MCF 10A (cell line): ENCODE results near the gene C4A. TPM values are rescaled to one million over a fixed set of nuclear protein-coding genes. Genes with fewer than 3 reads are reported as not detected.

Experiments
- BruUV-seq: library from RNA; stranded (reverse); fragments of 400-500 nt; replicated peaks from 2 replicates; lab custom pipeline; 2021; lab: Mats Ljungman, UMichigan
- CTCF ChIA-PET: fragments of 300-600 bp; sonication (Branson Sonifier 250); formaldehyde crosslinking; extraction: SDS; loops from one replicate; lab custom pipeline; 2021; ENCODE audit warnings: antibody characterized with exemption, inconsistent platforms; lab: Yijun Ruan, JAX
- POLR2A ChIA-PET: fragments of 300-600, 350-650 bp; sonication (Branson Sonifier 250); formaldehyde crosslinking; extraction: SDS; loops from one replicate; lab custom pipeline; 2020; ENCODE audit warnings: antibody characterized with exemption, inconsistent platforms; lab: Yijun Ruan, JAX
- DNase-seq: peaks from one replicate; pipeline ENCODE4 v3.0.0-alpha.2; 2018; ENCODE audit not compliant: unreplicated experiment
- H3K27ac Mint-ChIP-seq: one replicate; pipeline ENCODE4 v1.8.0; 2022; ENCODE audit warnings: mild to moderate bottlenecking, low read depth, mixed read lengths; ENCODE audit not compliant: unreplicated experiment
- H3K27me3 Mint-ChIP-seq: one replicate; pipeline ENCODE4 v1.8.0; 2022; ENCODE audit warnings: mixed read lengths; ENCODE audit not compliant: insufficient read depth, unreplicated experiment
- H3K36me3 Mint-ChIP-seq: one replicate; pipeline ENCODE4 v1.8.0; 2022; ENCODE audit warnings: mild to moderate bottlenecking, moderate library complexity, mixed read lengths; ENCODE audit not compliant: insufficient read depth, unreplicated experiment
- H3K4me1 Mint-ChIP-seq: one replicate; pipeline ENCODE4 v1.8.0; 2022; ENCODE audit warnings: mixed read lengths; ENCODE audit not compliant: insufficient read depth, unreplicated experiment
- H3K4me3 Mint-ChIP-seq: one replicate; pipeline ENCODE4 v1.8.0; 2022; ENCODE audit warnings: mild to moderate bottlenecking, moderate library complexity, mixed read lengths; ENCODE audit not compliant: unreplicated experiment
- H3K9me3 Mint-ChIP-seq: one replicate; pipeline ENCODE4 v1.8.0; 2022; ENCODE audit warnings: mixed read lengths; ENCODE audit not compliant: unreplicated experiment
- CTCF ChIP-seq: fragments of 200-600 bp; IDR thresholded peaks from one replicate; pipeline ENCODE4 v1.8.0; 2022; ENCODE audit warnings: antibody characterized with exemption, mild to moderate bottlenecking; ENCODE audit not compliant: unreplicated experiment
- intact Hi-C: fragments of 100-400 bp; cut with micrococcal nuclease; formaldehyde crosslinking; loops from 2 replicates; pipeline ENCODE4 v1.14.1; 2022
- microRNA-seq: library from miRNA; unstranded; fragments of <30 nt; microRNA quantifications from one replicate; pipeline ENCODE4 v1.2.0, GENCODE V29; 2022
- total RNA-seq: library from RNA; stranded (reverse); gene quantifications from 2 replicates; pipeline ENCODE4 v1.2.3, GENCODE V29; 2022

C4A gene
- total RNA-seq, 1 experiment from 2014 or later: 7.7 TPM

GRCh38 chr6:32050562-32050961, 68.7 kb downstream of the C4A start:
- DNase-seq: no peak
- Mint-ChIP-seq H3K27ac (no peak overlapping the region), H3K27me3 (no peaks in the 10 kb centered on the region), H3K9me3 (no peaks in the 10 kb centered on the region), H3K4me3 (no peak overlapping the region), H3K4me1 (peaks cover 10% of the 10 kb centered on the region), H3K36me3 (no peaks in the 10 kb centered on the region)
- no TSS peak for BruUV-seq
- ChIA-PET CTCF (interaction anchor here (0.6 to 1.4 kb wide), 2 partner anchors 14 to 20 kb away, joined by 3 to 5 read pairs; no protein-coding TSS in a partner anchor), POLR2A (no interaction called here)
- intact Hi-C loops: no loop called here
- TF ChIP-seq CTCF: no peak

Small RNA genes lying within 50 kb of the gene (microRNA-seq; reads per million reads assigned to microRNA genes)
- not detected for gene MIR1236

Other genes with a start within 250 kb of the C4A start
- 511 and 632 TPM in 2 replicates for gene CLIC1, start 245.5 kb upstream of the C4A start, total RNA-seq
- 36.6 and 43.1 TPM in 2 replicates for gene MSH5, start 242.1 kb upstream of the C4A start, total RNA-seq
- gene SAPCD1, start 219.4 kb upstream of the C4A start, total RNA-seq: 4.3 and 5.1 TPM in 2 replicates
- gene VWA7, start 204.7 kb upstream of the C4A start, total RNA-seq: 2.0 and 3.1 TPM in 2 replicates
- 133 and 200 TPM in 2 replicates for gene VARS1, start 186.3 kb upstream of the C4A start, total RNA-seq
- 36.9 and 47.4 TPM in 2 replicates for gene LSM2, start 175.1 kb upstream of the C4A start, total RNA-seq
- 0.35 and 0.79 TPM in 2 replicates for gene HSPA1L, start 166.8 kb upstream of the C4A start, total RNA-seq
- 20.3 and 34.0 TPM in 2 replicates for gene HSPA1A, start 166.5 kb upstream of the C4A start, total RNA-seq
- 29.8 and 51.6 TPM in 2 replicates for gene HSPA1B, start 154.3 kb upstream of the C4A start, total RNA-seq
- 19.7 and 43.8 TPM in 2 replicates for gene NEU1, start 119.2 kb upstream of the C4A start, total RNA-seq
- not detected in 2 replicates for gene SLC44A4, start 103.1 kb upstream of the C4A start, total RNA-seq
- 20.2 and 21.8 TPM in 2 replicates for gene EHMT2, start 84.4 kb upstream of the C4A start, total RNA-seq
- 3.6 and 4.0 TPM in 2 replicates for gene ZBTB12, start 80.0 kb upstream of the C4A start, total RNA-seq
- not detected in 2 replicates for gene C2, start 54.3 kb upstream of the C4A start, total RNA-seq
- gene CFB, start 36.0 kb upstream of the C4A start, total RNA-seq: 24.5 and 24.6 TPM in 2 replicates
- gene NELFE, start 23.1 kb upstream of the C4A start, total RNA-seq: 90.7 and 113 TPM in 2 replicates
- gene SKIC2, start 22.9 kb upstream of the C4A start, total RNA-seq: 53.1 and 66.2 TPM in 2 replicates
- gene DXO, start 9.9 kb upstream of the C4A start, total RNA-seq: 39.1 and 41.4 TPM in 2 replicates
- 7.7 and 12.7 TPM in 2 replicates for gene C4B, start 32.7 kb downstream of the C4A start, total RNA-seq
- gene CYP21A2, start 56.4 kb downstream of the C4A start, total RNA-seq: 0.33 and 0.88 TPM in 2 replicates
- 3.0 and 4.3 TPM in 2 replicates for gene TNXB, start 127.3 kb downstream of the C4A start, total RNA-seq
- 65.6 and 86.5 TPM in 2 replicates for gene ATF6B, start 146.2 kb downstream of the C4A start, total RNA-seq
- 4.8 and 5.8 TPM in 2 replicates for gene FKBPL, start 148.2 kb downstream of the C4A start, total RNA-seq
- gene PRRT1, start 169.9 kb downstream of the C4A start, total RNA-seq: 0.17 and 0.19 TPM in 2 replicates
- 3.7 and 5.4 TPM in 2 replicates for gene PPT2, start 172.1 kb downstream of the C4A start, total RNA-seq
- gene EGFL8, start 182.5 kb downstream of the C4A start, total RNA-seq: 3.1 and 6.7 TPM in 2 replicates
- 37.8 and 43.4 TPM in 2 replicates for gene AGPAT1, start 194.0 kb downstream of the C4A start, total RNA-seq
- 28.1 and 29.6 TPM in 2 replicates for gene RNF5, start 196.3 kb downstream of the C4A start, total RNA-seq
- 8.0 and 8.4 TPM in 2 replicates for gene AGER, start 202.2 kb downstream of the C4A start, total RNA-seq
- gene PBX2, start 208.1 kb downstream of the C4A start, total RNA-seq: 48.1 and 49.2 TPM in 2 replicates
- gene GPSM3, start 210.6 kb downstream of the C4A start, total RNA-seq: 0.71 and 0.84 TPM in 2 replicates
- not detected in 2 replicates for gene NOTCH4, start 242.0 kb downstream of the C4A start, total RNA-seq